NCI-H146 (cell line): ENCODE measurements around the gene CENPU.

Experiments used
- DNase-seq: peaks from one replicate; lab custom pipeline; 2025; lab: John Stamatoyannopoulos, UW

The CENPU gene

GRCh38 chr4:184712322-184712721 is 21.6 kb downstream of the CENPU start:
- no peak for DNase-seq

- no peak for DNase-seq
Measured at GRCh38 chr4:184706453-184706852, 27.4 kb downstream of the CENPU start.

GRCh38 chr4:184705692-184706091 is 28.2 kb downstream of the CENPU start:
- no peak for DNase-seq

- no peak for DNase-seq
Measured at GRCh38 chr4:184702114-184702513, 31.8 kb downstream of the CENPU start.

GRCh38 chr4:184699941-184700340 is 34.0 kb downstream of the CENPU start:
- no peak for DNase-seq

- no peak for DNase-seq
Measured at GRCh38 chr4:184697956-184698355, 35.9 kb downstream of the CENPU start.

GRCh38 chr4:184695178-184695896 is 38.6 kb downstream of the CENPU start:
- DNase-seq = no peak

GRCh38 chr4:184694412-184694956 is 39.4 kb downstream of the CENPU start:
- DNase-seq = no peak

- DNase-seq = no peak
Measured at GRCh38 chr4:184693056-184693455, 40.8 kb downstream of the CENPU start.

GRCh38 chr4:184689681-184690080 is 44.2 kb downstream of the CENPU start:
- no peak for DNase-seq

GRCh38 chr4:184688447-184688846 is 45.4 kb downstream of the CENPU start:
- DNase-seq = peak; percentile 46

GRCh38 chr4:184688005-184688404 is 45.9 kb downstream of the CENPU start:
- no peak for DNase-seq

- no peak for DNase-seq
Measured at GRCh38 chr4:184684491-184685189, 49.3 kb downstream of the CENPU start.

- DNase-seq = no peak
Measured at GRCh38 chr4:184681916-184682315, 52.0 kb downstream of the CENPU start.

GRCh38 chr4:184680698-184681097 is 53.2 kb downstream of the CENPU start:
- DNase-seq = no peak

GRCh38 chr4:184675821-184676492 is 57.9 kb downstream of the CENPU start:
- DNase-seq = no peak

GRCh38 chr4:184675018-184675417 is 58.9 kb downstream of the CENPU start:
- no peak for DNase-seq

GRCh38 chr4:184674011-184674410 is 59.9 kb downstream of the CENPU start:
- DNase-seq = no peak

- DNase-seq = no peak
Measured at GRCh38 chr4:184672741-184673140, 61.2 kb downstream of the CENPU start.

- no peak for DNase-seq
Measured at GRCh38 chr4:184671101-184671500, 62.8 kb downstream of the CENPU start.

- DNase-seq = no peak
Measured at GRCh38 chr4:184669251-184669650, 64.6 kb downstream of the CENPU start.

- DNase-seq = no peak
Measured at GRCh38 chr4:184668511-184669114, 65.3 kb downstream of the CENPU start.
